ENCODE data around the gene CD151.

CD151 gene

DNA sequence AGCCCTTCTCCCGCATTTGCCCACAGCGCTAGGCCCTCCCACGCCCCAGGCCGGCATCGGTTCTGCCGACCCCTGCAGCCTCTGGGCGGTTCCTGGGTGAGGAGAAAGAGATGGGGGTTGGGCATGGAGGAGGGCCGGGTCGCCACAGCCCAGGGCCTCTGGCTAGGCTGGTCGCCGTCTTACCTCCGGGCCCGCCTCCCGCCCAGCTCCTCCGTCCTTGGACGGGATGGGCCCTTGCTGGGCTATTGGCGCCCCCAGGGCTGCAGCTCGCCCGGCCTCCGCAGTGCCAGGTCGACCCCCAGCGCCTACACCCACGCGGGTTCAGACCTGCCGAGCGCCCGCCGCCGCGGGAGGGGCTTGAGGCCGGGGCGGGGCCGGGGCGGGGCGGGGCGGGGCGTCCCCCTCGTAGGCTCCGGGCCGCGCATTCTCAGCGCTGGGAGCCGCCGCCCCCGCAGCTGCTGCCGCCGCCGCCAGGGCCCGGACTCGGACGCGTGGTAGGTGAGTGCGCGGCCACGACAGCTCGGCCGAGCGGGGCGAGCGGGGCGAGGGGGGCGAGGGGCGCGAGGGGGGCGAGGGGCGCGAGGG lies at the start of gene CD151:
Gene CD151 (plus strand): TSS at position 424 of the 585 bp plus-strand sequence. CDS start 3,118 bp downstream, outside the sequence.
- DNase-seq: no peak

DNA sequence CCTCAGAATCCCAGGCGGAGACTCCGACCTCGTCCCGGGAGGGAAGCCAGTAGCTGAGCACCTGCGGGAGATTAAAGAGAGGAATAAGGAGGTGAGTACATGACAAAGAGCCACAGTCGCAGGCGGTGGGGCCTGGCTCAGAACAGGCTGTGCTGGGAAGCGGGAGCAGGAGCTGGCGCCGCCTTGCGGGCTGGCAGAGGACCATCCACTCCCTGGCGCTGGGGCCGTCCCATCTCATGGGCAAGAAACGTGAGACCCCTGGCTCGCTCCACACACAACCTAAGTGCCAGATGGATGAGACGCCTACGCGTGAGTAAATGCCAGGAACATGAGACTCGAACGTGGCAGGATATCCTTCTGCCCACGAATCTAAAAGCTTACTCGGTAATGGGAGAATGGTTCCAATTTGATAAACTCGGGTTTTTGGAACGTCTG lies 49.2 kb upstream of the CD151 start:
- no peak for DNase-seq

DNA sequence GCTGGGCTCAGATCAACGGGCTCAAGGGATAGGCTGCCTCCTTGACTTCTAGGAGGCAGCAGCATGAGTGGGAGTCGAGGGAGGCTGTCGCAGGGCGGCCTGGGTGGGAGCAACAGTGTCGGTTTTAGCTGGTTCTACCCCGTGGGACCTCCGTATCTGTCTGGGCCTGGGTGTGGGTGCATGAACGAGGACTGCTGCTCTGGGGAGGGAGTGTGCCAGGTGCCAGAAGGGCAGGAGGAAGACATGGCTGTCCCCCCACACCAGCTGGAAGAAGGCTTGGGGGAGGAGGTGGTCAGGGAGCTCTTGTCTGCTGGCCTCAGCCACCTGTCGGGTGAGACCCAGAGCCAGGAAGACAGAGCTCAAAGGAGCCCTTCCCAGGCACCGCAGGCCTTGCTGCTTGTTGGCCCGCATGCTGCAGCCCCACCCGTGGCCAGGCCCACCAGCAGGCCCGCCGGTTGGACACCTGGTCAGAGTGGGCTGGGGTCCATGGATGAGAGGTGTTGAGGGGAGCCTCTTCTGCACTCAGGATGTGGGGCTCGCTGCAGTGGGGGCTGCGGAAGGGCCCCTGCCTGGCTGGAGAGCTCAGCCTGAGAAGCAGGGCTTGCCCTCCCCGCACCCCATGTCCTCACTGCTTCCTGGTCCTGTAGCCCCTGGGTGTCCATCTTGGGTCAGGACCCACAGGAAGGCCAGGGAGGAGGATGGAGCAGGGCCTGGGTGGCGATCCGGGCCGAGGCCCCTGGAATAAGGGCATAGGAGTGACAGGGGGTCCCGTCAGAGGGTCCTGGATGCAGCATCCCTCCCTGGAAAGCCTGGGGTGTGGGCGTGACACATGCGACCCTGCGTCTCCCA lies 46.3 kb upstream of the CD151 start:
- no peak for DNase-seq

DNA sequence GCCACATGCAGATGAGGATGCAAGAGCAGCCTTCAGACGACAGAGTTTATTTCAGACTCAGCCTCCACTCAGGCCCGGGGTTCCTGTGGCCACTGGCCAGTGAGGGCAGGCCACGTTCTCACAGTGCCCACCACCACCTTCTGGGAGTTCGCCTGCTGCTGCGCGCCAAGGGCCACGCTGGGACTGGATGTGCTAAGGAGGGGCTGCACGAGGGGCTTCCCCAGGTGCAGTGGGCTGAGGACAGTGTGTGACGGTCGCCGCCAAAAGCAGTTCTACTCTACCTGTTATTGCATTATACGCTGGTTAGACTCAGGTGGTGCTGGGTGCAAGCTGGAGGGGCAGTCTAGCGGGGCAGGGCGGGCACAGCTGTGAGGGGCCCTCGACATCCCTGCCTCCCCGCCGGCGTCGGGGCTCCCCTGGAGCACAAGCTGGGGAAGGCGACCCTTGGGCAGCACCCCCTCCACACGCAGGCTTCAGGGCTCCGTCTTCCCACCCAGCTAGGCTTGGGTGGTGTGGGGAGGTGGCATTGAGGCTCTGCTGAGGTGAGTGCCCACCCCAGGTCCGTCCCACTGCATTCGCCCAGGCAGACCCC lies 45.6 kb upstream of the CD151 start:
- no peak for DNase-seq

DNA sequence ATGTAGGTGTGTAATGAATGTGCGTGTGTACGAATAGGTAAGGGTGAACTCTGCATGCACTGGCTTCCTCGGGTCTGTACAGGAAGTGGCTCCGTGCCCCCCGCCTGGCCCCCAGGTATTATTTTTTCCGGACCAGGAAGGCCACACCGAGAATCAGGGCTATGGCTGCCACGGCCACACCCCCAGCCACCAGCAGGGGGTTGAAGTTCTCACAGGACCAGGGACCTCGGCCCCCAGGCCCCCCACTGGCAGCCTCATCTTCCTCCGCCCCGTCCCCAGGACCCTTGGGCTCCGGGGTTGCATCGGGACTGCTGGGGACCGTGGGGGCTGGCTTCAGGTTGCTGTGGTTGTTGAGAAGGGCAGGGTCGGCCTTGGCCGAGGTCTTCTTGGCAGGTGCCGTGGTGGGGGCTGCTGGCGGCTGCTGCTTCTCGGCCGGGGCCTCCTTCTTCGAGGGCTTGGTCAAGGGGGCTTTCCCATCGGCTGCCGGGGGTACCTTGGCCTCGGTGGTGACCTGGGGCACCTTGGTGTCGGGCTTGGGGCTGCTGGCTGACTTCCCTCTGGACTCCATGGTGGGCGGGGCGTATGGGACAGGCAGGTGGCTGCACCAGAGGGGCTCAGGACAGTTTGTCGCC lies 44.6 kb upstream of the CD151 start:
- DNase-seq: no peak

DNA sequence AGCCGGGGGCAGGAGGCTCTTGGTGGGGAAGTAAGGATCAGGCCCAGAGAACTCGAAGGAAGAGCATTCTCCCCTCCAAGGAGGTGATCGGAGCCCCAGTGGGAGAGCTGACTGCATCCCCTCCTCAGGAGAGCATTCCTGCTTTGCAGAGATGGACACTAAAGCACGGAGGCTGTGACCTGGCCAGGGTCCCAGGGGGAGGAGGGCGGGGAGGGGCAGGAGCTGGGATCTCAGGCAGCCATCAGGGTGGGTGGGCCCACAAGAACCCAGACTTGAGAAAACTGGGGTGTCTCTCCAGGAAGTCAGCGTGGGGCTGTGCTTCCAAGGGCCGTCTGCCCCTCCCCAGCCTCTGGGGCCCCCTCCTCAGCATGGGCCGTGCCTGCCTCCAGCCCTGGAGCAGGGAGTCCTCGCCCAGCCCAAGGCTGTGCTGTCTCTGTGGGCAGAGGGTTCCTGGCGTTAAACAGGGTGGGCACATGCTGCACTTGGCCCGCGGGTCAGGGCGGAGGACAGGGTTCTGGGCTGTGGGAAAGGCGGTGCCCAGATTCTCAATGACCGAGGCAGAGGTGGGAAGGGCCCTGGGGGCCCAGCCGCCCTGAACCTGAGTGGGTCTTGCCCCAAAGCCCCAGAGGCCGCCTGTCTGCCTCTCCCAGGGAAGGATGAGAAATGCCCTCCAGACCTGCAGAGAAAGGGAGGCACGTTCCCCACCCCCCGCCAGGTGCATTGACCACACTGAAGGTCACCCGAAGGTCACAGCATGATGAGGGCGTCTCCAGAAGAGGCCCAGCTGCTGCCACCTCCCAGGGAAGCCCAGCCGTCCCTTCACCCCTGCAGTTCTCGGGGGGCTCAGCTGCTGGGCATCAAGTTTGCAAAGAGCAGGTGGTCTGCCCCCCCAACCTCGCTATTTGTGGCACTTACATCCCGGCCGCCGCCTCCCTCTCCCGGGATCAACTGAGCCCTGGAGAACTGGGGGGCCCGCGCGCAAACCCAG lies 43.5 kb upstream of the CD151 start:
- no peak for DNase-seq

DNA sequence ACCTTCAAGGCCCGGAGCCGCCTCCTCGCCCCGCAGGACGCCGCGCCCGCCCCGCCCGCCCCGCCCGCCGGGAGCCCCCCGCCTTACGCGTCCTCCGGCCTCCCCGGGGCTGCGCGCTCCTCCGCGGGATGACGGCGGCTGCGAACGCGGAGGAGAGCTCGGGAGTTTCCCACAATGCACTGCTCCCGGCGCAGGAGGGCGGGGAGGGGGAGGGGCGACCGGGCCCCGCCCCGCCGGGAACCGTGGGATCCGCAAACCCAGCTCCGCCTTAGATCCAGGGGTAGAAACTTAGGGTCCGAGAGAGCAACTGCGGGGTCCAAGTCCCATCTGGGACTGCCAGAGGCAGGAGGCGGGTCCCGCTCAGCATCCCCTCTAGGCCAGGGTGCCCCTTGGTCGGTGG lies 42.8 kb upstream of the CD151 start, which contains the start of gene CEND1:
Gene CEND1 (minus strand): TSS at position 148 of the 400 bp plus-strand sequence. CDS start 1,514 bp downstream, outside the sequence.
- DNase-seq: peak in 1 of 2 experiments; percentile 34

DNA sequence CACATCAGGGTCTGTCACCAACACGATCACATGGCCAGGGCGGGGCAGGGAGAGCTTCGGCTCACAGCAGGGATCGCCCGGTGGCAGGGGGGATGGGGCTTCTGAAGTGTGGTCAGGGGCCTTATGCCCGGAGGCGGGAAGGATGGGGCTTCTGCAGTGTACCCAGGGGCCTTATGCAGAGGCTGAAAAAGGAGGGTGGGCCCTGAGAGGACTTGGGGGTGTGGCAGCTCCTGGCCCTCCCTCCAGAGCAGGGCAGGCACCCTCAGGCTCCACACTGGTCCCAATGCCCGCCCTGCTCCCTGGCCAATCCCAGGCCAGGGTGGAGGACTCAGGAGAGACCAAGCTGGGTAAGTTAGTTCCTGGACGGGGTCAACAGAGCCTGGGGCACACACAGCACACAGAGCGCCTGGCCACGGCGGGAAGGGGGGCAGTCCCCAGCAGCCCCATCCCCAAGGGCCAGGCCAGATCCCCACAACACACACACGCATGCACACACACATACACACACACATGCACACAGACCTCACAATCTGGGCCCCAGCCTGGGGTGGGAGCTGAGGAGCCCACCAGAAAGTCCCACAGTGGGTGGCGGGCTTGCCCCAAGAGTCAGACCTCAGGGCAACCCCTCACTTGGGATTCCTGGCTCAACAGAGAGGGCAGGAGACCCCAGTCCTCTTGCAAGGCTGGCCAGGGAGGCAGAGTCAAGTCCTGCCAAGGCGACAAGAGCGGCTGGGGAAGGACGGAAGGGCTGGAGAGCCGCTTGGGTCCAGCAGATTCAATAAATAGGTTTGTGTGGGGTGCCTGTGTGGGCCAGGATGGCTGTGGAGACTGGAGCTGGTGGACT lies 41.8 kb upstream of the CD151 start:
- no peak for DNase-seq

DNA sequence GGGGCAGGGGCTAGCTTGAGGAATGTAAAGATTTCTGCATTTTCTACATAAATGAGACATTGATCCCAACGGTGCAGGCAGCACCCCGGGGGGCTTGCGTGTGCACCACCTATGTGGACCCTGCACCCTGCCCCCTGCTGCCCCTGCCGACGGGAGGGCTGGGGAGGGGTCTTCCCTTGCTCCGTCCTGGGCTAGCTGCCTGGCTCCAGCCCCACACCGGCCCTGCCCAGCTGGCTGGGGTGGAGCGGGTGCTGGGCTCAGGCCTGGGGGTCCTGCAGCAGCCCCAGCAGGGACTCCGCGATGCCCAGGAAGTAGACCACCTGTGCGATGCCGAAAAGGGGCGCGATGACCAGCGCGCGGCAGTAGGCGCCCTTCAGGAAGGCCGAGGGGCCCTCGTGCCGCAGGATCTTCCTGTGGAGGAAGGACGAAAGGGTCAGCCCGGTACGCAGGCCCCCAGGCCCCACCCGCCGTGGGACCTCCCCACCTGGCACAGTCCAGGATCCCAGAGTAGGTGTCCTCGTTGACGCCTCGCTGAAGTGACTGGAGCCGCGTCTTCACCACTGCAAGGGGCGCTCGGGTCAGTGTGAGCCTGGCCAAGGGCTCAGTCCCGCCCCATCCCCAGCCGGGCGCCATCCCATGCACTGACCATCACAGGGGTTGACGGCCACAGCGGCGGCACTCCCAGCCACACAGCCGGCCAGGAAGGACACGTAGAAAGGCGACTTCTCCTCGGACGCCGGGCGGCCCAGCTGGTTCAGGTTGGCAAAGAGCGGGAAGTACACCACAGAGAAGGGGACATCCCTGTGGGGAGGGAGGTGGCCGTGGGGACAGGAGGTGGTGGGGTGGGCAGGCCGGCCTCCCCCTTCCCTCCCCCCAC lies 40.9 kb upstream of the CD151 start:
- DNase-seq: no peak

DNA sequence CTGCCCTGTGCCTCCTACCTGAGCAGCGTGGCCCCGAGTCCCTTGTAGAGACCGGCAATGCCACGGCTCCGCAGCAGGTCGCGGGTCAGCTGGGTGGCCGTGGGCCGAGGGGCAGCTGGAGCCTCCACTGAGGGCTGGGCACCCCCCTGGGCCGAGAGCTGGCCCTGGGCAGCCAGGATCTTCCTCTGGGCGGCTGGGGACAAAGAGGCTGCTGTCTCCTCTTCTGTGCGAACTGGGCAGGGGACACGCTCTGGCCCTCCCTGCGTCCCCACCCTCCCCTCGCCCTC lies 40.3 kb upstream of the CD151 start:
- no peak for DNase-seq

DNA sequence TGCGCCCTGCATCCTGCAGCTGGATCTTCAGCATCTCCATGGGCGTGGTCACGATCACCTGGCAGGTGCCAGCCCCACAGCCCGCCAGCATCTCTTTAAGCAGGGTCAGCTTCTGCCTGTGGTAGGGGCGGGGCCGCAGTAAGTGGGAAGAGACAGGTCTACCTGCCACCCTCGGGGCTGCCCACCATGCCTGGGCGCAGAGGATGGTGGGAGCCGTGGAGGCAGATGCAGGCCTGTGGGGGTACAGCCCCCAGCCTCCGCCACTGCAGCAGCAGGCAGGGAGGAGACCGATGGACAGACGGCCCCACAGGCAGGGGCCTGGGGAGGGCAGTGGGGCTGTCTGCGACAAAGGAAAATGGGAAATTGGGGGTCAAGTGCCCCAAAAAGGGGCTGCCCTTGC lies 39.9 kb upstream of the CD151 start:
- no peak for DNase-seq

DNA sequence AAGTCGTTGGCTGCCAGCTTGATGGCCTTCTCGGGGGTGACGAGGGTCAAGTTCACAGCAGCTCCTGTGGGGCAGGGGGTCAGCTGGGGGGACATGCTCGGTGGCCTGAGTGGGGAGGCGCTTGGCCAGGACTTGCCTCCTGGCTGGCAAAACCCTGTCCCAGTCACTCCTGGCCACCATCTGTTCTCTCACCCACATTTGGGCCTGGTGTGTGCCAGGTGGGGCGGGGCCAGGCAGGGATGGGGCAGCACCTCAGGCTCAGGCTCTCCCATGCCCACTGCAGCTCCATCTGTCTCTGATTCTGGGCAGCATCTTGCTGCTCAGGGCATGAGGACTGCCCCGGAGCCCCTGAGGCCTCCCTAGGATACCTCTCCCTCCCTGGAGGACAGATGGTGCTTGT lies 39.2 kb upstream of the CD151 start:
- no peak for DNase-seq

DNA sequence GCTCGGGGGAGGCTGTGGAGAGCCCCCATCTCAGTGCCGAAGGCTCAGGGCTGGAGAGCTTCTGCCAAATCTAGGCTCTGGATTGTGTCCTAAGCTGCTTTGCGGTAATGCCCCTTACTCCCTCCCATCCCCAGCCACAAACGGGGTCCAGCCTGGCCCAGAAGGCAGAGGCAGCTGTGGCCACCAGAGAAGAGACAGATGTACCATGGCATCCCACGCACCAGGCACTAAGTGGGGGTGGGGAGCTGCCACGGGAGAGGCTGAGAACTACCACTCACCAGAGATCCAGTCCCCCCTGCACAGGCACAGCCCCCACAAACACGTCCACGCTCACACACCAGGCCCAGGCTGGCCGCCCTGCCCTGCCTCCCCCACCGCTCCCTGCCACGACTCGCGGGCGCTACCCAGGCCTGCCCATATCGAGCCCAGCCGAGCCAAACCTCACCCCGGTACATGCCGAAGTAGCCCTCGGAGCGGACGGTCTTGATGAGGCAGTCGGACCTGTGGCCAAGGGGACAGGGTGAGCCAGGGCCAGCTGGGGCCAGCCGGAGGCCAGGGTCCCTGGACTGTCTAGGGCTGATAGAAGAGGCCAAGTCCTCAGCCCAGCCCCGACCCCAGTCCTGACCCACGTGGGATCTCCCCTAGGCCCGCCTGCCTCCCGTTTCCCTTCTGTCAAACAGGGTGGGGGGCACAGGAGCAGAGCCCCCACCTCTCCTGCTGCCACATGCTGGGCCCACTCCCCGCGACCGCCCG lies 38.6 kb upstream of the CD151 start:
- DNase-seq: no peak

DNA sequence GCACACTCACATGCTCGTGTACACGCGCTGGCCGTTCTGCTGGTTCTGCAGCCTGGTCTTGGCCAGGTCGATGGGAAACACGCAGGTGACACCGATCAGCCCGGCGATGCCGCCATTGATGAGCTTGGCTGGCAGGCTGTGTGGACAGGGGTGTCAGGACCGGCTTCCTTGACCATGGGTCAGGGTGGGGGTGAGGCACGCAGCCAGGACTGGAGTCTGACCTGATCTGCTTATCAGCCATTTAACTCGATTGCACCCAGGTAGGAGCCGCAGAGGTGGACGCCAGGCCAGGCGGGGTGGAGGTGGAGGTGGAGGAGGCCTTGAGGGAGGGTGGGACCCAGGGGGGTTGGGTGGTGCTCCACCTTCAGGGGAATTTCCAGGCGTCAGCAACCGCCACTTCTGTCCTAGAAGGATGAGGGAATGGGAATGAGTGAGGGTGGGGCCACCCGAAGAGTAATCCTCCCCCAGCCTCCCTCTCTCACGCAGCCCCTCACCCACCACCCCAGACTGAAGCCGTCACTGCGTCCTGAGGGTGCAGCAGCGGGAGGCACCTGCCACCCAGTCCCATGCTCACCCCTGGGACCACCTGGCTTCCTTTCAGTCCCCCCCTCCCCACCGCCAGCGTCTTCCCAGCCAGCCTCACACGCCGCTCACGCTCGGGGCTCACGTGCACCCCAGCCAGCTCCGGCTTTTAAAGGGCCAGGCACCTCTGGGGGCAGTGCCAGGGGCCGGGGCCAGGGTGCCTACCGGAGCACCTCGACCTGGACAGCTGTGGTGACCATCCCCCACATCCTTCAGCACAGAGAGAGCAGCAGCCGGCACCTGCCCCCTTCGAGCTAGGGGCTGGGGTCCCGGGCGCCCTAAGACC lies 37.8 kb upstream of the CD151 start:
- no peak for DNase-seq

DNA sequence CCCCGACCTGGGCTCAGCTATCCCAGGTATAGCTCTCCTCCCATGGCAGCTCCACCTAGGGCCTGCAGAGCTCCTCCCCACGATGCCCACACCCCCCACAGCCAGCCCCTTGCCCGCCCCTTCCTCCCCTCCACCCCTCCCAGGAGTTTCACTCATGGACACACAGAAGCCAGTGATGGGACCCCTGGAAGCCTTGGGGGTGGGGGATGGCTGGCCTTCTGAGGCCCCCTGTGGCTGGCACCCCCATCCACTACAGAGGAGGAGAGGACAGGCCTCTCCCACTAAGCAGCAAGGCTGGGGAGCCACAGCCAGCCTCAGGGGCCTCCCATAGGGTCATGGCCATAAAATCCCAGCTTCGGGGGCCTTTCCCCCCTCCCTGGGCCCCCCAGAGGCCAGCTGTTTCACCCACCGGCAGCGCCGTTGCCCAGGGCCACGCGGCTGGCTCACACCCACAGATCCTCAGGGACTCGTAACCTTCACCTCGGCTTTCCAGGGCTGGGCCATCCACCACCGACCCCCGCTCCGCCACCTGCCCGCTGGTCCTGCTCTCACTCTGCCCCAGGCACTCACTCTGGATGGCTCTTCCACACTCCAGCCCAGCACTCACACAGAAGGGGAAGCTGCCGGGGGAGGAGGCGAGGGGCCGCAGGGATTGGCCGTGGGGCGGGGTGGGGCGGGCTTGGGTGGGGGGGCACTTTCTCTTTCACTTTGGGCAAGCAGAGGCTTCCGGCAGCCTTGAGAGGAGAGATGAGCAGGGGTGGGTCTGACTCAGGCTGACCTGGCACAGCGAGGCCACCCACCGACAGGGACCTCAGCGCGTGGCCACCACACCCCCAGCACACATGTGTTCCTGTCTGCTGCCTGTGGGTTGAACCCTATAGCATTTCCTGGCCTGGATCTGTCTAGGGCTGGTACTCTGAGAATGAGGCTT lies 36.9 kb upstream of the CD151 start:
- peak; percentile 70 to 79 for DNase-seq

DNA sequence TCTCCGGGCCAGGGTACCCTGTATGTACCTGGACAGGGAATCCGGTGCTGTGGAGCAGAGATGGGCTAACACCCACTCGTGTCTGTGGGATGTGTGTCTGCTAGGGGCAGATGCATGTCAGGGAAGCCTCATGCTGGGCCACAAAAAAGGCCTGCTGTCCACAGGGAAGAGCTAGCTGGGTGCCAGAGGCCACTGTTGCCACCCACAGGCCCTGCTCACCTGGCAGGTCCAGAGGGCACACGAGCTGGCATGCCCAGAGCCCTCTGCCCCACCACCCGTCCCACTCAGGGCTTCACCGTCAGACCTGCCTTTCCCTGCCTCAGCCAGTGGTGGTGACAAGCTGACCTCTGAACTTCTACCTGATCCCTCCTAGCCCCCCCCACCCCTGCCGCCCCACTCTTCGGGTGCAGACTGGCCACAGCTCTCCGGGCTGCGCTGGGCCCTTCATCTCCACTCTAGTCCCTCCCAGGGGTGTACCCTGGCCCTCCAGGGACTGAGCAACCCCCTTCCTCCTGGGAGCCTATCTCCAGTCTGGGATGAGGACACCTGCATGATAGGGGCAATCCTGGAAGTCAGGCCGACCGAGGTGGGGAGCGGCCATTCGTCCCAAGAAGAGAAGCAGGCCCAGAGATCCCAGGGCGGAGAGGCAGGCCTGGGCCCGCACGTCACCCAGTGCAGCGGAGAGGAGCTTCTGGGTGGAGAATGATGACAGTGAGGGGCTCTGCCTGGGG lies 36.0 kb upstream of the CD151 start:
- no peak for DNase-seq
